Measurements from ENCODE around the gene FLCN.
"Not testable (repeated sequence)": the region's sequence is repeated elsewhere in the genome, so short reads cannot be mapped to it uniquely, and the experiment has no call there.

The FLCN gene

GRCh38 chr17:17237026-17237799 lies at the start of gene FLCN:
Gene FLCN, minus strand, starts transcription at chr17:17237168. Its CDS starts 9,031 bp downstream, at chr17:17228137.
- peak; percentile 72 for DNase-seq

- no peak for DNase-seq
Measured at GRCh38 chr17:17285951-17286350, 49.0 kb upstream of the FLCN start.

GRCh38 chr17:17280613-17281549 lies 43.9 kb upstream of the FLCN start, which contains the start of gene COPS3:
Gene COPS3, minus strand, starts transcription at chr17:17281246. Its CDS starts 60 bp downstream, at chr17:17281186.
- DNase-seq = peak; percentile 97

GRCh38 chr17:17279316-17279715 lies 42.3 kb upstream of the FLCN start:
- no peak for DNase-seq

- not testable (repeated sequence) for DNase-seq
Measured at GRCh38 chr17:17277431-17277830, 40.5 kb upstream of the FLCN start.

GRCh38 chr17:17275971-17276370 lies 39.0 kb upstream of the FLCN start:
- no peak for DNase-seq

GRCh38 chr17:17269926-17270773 lies 33.2 kb upstream of the FLCN start:
- DNase-seq = no peak

GRCh38 chr17:17264430-17264829 lies 27.5 kb upstream of the FLCN start:
- no peak for DNase-seq

GRCh38 chr17:17258998-17259397 lies 22.0 kb upstream of the FLCN start:
- peak; percentile 84 for DNase-seq

- no peak for DNase-seq
Measured at GRCh38 chr17:17258011-17258410, 21.0 kb upstream of the FLCN start.

- no peak for DNase-seq
Measured at GRCh38 chr17:17256316-17256715, 19.3 kb upstream of the FLCN start.

- DNase-seq = not testable (repeated sequence)
Measured at GRCh38 chr17:17255689-17256088, 18.7 kb upstream of the FLCN start.

GRCh38 chr17:17254036-17254435 lies 17.1 kb upstream of the FLCN start:
- no peak for DNase-seq

GRCh38 chr17:17253406-17253805 lies 16.4 kb upstream of the FLCN start:
- no peak for DNase-seq

- no peak for DNase-seq
Measured at GRCh38 chr17:17252149-17252661, 15.2 kb upstream of the FLCN start.

- DNase-seq = no peak
Measured at GRCh38 chr17:17246879-17247278, 9.9 kb upstream of the FLCN start.

GRCh38 chr17:17243163-17243562 lies 6.2 kb upstream of the FLCN start:
- no peak for DNase-seq

- no peak for DNase-seq
Measured at GRCh38 chr17:17242246-17242645, 5.3 kb upstream of the FLCN start.

- no peak for DNase-seq
Measured at GRCh38 chr17:17241656-17242055, 4.7 kb upstream of the FLCN start.

- DNase-seq = no peak
Measured at GRCh38 chr17:17239832-17240231, 2.9 kb upstream of the FLCN start.

- DNase-seq = peak; percentile 10
Measured at GRCh38 chr17:17236295-17237025, 508 bp downstream of the FLCN start.
